ENCODE data around the gene SNRPA1. TPM values are rescaled to one million over a fixed set of nuclear protein-coding genes. Genes with fewer than 3 reads are reported as not detected.

Gene SNRPA1
- total and polyA plus RNA-seq, 8 donors: 3.5 to 75.6 (median 59.0) TPM

DNA sequence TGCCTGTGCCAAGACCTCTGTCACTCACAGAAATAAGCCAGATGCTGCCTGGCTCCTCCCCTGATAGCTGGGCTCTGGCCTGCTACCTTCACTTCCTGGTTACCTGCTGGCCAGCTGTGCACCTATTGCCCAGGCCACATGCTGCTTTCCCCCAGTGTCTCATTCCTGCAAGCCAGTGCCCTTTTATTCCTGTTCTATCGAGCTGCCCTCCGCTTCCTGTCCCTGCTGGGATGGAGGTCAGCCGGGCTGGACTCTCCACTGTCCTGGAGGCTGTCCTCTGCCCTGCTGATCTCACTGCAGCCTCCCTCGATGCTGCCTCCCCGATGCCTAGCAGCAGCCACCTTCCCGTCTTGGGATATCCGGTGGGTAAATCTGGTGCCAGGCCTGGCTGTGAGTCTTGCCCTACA lies 37.0 kb upstream of the SNRPA1 start:
- Histone ChIP-seq H3K27ac (no peak overlapping the region), H3K27me3 (peaks cover 0 to 6% (median 0%) of the 10 kb centered on the region in 3 donors), H3K36me3 (peaks cover 0 to 13% (median 0%) of the 10 kb centered on the region in 4 donors), H3K9me3 (no peaks in the 10 kb centered on the region), H3K4me3 (no peak overlapping the region), H3K4me1 (no peaks in the 10 kb centered on the region)
- DNase-seq: peak in 1 of 2 donors; percentile 42
- TF ChIP-seq, protein P1, sequence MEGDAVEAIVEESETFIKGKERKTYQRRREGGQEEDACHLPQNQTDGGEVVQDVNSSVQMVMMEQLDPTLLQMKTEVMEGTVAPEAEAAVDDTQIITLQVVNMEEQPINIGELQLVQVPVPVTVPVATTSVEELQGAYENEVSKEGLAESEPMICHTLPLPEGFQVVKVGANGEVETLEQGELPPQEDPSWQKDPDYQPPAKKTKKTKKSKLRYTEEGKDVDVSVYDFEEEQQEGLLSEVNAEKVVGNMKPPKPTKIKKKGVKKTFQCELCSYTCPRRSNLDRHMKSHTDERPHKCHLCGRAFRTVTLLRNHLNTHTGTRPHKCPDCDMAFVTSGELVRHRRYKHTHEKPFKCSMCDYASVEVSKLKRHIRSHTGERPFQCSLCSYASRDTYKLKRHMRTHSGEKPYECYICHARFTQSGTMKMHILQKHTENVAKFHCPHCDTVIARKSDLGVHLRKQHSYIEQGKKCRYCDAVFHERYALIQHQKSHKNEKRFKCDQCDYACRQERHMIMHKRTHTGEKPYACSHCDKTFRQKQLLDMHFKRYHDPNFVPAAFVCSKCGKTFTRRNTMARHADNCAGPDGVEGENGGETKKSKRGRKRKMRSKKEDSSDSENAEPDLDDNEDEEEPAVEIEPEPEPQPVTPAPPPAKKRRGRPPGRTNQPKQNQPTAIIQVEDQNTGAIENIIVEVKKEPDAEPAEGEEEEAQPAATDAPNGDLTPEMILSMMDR (IDR thresholded peaks at IDR 0.05): no peak
- TF ChIP-seq EP300 (IDR thresholded peaks at IDR 0.05) (no peak), POLR2AphosphoS5 (IDR thresholded peaks at IDR 0.05) (no peak), POLR2A (IDR thresholded peaks at IDR 0.05) (no peak)
- intact Hi-C loops (cut with DNase I; ENCODE audit: low total_unique reads): no loop called here
- 83 to 95% (median 90%) methylated on average over 6 to 7 of the region's 7 CpGs for WGBS, 5 donors

DNA sequence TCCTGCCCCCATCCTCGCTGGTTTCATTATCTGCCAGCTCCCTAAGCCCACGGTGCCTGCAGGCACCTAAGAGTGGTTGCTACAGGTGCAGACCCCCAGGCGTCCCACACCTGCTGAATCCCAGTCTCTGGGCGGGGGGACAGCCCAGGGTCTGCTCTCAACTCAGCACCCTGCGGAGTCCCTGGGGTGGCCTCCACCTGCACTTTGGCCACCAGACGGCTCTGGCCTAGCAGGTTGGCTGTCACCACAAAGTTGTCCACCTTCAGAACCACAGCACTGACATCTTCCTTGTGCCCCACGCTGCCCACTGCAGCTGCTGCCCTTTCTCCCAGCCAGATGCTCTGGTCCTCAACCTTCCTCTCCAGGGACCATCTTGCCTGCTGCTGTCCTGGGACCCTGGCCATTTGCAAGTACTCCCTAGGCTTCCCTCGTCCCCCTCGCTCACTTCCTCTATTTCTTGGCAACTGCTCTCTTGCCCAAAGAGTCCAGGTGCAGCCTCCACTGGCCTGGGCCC lies 34.9 kb upstream of the SNRPA1 start:
- H3K9me3 ChIP-seq: no peaks in the 10 kb centered on the region
- no peak for DNase-seq
- peaks cover 0 to 26% (median 0%) of the 10 kb centered on the region in 4 donors for H3K36me3 ChIP-seq
- intact Hi-C loops (cut with DNase I; ENCODE audit: low total_unique reads): no loop called here
- TF ChIP-seq, protein P1 (IDR thresholded peaks at IDR 0.05): no peak
- no peak for TF ChIP-seq POLR2A (IDR thresholded peaks at IDR 0.05)
- TF ChIP-seq EP300 (IDR thresholded peaks at IDR 0.05): no peak
- no peak for TF ChIP-seq POLR2AphosphoS5 (IDR thresholded peaks at IDR 0.05)
- no peak overlapping the region for H3K27ac ChIP-seq
- no peak overlapping the region for H3K4me3 ChIP-seq
- 83 to 89% (median 87%) methylated on average over 9 of the region's 9 CpGs for WGBS, 5 donors
- peaks cover 0 to 2% (median 0%) of the 10 kb centered on the region in 4 donors for H3K4me1 ChIP-seq
- peaks cover 0 to 15% (median 0%) of the 10 kb centered on the region in 3 donors for H3K27me3 ChIP-seq

DNA sequence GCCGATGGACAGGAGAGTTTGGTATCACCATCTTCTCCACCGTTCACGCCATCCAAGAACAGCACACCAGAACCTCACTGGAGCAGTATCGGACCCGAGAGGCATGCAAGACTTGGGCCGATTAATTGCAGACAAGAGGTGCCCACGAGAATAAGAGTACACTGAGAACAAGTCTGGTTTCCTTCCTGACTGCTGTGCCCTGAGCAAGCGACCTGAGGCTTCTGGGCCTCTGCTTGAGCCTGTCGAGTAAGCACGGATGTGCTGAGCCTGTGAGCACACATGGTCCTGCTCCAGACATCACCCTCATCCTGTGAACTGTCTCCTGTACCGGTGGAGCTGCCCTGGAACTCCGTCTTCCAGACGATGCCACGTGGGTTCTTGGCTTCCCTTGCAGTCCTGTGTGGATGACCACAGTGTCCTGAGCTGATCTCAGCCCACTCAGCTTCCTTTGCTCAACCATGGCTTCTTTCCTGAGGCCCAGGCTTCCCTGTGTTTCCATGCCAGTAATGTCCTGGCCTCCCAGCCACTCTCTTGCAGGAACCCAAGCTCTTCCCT lies 34.3 kb upstream of the SNRPA1 start:
- peaks cover 0 to 15% (median 0%) of the 10 kb centered on the region in 3 donors for H3K27me3 ChIP-seq
- TF ChIP-seq POLR2AphosphoS5 (IDR thresholded peaks at IDR 0.05) (no peak), EP300 (IDR thresholded peaks at IDR 0.05) (no peak)
- H3K27ac ChIP-seq: no peak overlapping the region
- no peaks in the 10 kb centered on the region for H3K9me3 ChIP-seq
- H3K36me3 ChIP-seq: peaks cover 0 to 31% (median 0%) of the 10 kb centered on the region in 4 donors
- no peak overlapping the region for H3K4me3 ChIP-seq
- WGBS, 5 donors: 79 to 84% (median 82%) methylated on average over 14 of the region's 14 CpGs
- DNase-seq: no peak
- peaks cover 0 to 4% (median 0%) of the 10 kb centered on the region in 4 donors for H3K4me1 ChIP-seq
- intact Hi-C loops (cut with DNase I; ENCODE audit: low total_unique reads): no loop called here

DNA sequence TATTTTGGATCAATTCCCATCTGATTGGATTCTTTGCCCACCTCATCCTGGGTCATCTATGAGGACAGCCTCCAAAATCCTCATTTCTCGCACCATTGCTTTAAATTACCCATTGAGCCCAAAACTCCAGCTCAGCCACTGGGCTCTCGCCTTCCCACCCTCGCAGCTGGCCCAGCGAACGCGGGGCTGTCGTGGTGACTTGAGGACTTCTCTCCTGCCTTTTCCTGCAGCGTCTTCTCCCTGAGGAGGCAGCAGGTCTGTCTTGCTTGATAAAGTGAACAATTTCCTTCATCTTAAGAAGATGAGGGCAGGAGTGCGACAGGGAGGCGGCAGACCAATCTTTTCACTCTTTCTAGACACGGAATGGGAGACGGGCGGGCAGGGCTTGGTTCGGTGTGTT lies 33.0 kb upstream of the SNRPA1 start:
- no peak overlapping the region for H3K27ac ChIP-seq
- no peak for DNase-seq

More for the DNA sequence above, 33.0 kb upstream of the SNRPA1 start:
- H3K4me3 ChIP-seq: no peak overlapping the region
- peaks cover 0 to 42% (median 0%) of the 10 kb centered on the region in 4 donors for H3K36me3 ChIP-seq
- intact Hi-C loops (cut with DNase I; ENCODE audit: low total_unique reads): no loop called here
- 87 to 93% (median 90%) methylated on average over 14 of the region's 14 CpGs for WGBS, 5 donors
- H3K9me3 ChIP-seq: no peaks in the 10 kb centered on the region
- TF ChIP-seq POLR2A (IDR thresholded peaks at IDR 0.05): no peak
- TF ChIP-seq, protein P1 (IDR thresholded peaks at IDR 0.05): no peak
- TF ChIP-seq EP300 (IDR thresholded peaks at IDR 0.05): no peak
- no peak for TF ChIP-seq POLR2AphosphoS5 (IDR thresholded peaks at IDR 0.05)
- peaks cover 0 to 17% (median 0%) of the 10 kb centered on the region in 3 donors for H3K27me3 ChIP-seq
- peaks cover 0 to 4% (median 0%) of the 10 kb centered on the region in 4 donors for H3K4me1 ChIP-seq

All from stomach (tissue), 9 donors.